ENCODE data around the gene POP4.

POP4 gene

GRCh38 chr19:29596885-29597525 is 9.1 kb upstream of the POP4 start:
- TF ChIP-seq CTCF (conservative IDR thresholded peaks at IDR 0.05; ENCODE audit: control insufficient read depth, insufficient read depth, low read depth, low read length) = peak; percentile 38
- H3K4me3 ChIP-seq (ENCODE audit: control insufficient read depth, low read depth, low read length) = no peak overlapping the region
- DNase-seq (ENCODE audit: low read depth) = peak; percentile 42

GRCh38 chr19:29598036-29598435 is 8.0 kb upstream of the POP4 start:
- no peak overlapping the region for H3K4me3 ChIP-seq (ENCODE audit: control insufficient read depth, low read depth, low read length)
- no peak for TF ChIP-seq CTCF (conservative IDR thresholded peaks at IDR 0.05; ENCODE audit: control insufficient read depth, insufficient read depth, low read depth, low read length)
- DNase-seq (ENCODE audit: low read depth) = no peak

GRCh38 chr19:29598496-29598895 is 7.6 kb upstream of the POP4 start:
- DNase-seq (ENCODE audit: low read depth) = no peak
- no peak overlapping the region for H3K4me3 ChIP-seq (ENCODE audit: control insufficient read depth, low read depth, low read length)
- TF ChIP-seq CTCF (conservative IDR thresholded peaks at IDR 0.05; ENCODE audit: control insufficient read depth, insufficient read depth, low read depth, low read length) = no peak

- no peak overlapping the region for H3K4me3 ChIP-seq (ENCODE audit: control insufficient read depth, low read depth, low read length)
- DNase-seq (ENCODE audit: low read depth) = no peak
- TF ChIP-seq CTCF (conservative IDR thresholded peaks at IDR 0.05; ENCODE audit: control insufficient read depth, insufficient read depth, low read depth, low read length) = no peak
Measured at GRCh38 chr19:29603308-29603707, 2.8 kb upstream of the POP4 start.

- peak overlapping the region; percentile 97 for H3K4me3 ChIP-seq (ENCODE audit: control insufficient read depth, low read depth, low read length)
- TF ChIP-seq CTCF (conservative IDR thresholded peaks at IDR 0.05; ENCODE audit: control insufficient read depth, insufficient read depth, low read depth, low read length) = no peak
- no peak for DNase-seq (ENCODE audit: low read depth)
Measured at GRCh38 chr19:29606420-29606747, 301 bp downstream of the POP4 start.

- DNase-seq (ENCODE audit: low read depth) = no peak
- TF ChIP-seq CTCF (conservative IDR thresholded peaks at IDR 0.05; ENCODE audit: control insufficient read depth, insufficient read depth, low read depth, low read length) = no peak
- H3K4me3 ChIP-seq (ENCODE audit: control insufficient read depth, low read depth, low read length) = no peak overlapping the region
Measured at GRCh38 chr19:29609636-29610035, 3.6 kb downstream of the POP4 start.

GRCh38 chr19:29610213-29610573 is 4.1 kb downstream of the POP4 start:
- H3K4me3 ChIP-seq (ENCODE audit: control insufficient read depth, low read depth, low read length) = no peak overlapping the region
- no peak for DNase-seq (ENCODE audit: low read depth)
- TF ChIP-seq CTCF (conservative IDR thresholded peaks at IDR 0.05; ENCODE audit: control insufficient read depth, insufficient read depth, low read depth, low read length) = no peak
